GM19397 (cell line): ENCODE data around the gene PCSK5.
"Not testable (repeated sequence)": the region's sequence is repeated elsewhere in the genome, so short reads cannot be mapped to it uniquely, and the experiment has no call there.

Experiments used
- ATAC-seq: cut with Tn5 transposase; IDR thresholded peaks from one replicate; pipeline ENCODE4 v1.9.1; 2021; ENCODE audit warnings: mild to moderate bottlenecking, moderate library complexity; ENCODE audit not compliant: unreplicated experiment

The PCSK5 gene

GRCh38 chr9:75889577-75889976, 896 bp upstream of the PCSK5 start:
- ATAC-seq: no peak

DNA sequence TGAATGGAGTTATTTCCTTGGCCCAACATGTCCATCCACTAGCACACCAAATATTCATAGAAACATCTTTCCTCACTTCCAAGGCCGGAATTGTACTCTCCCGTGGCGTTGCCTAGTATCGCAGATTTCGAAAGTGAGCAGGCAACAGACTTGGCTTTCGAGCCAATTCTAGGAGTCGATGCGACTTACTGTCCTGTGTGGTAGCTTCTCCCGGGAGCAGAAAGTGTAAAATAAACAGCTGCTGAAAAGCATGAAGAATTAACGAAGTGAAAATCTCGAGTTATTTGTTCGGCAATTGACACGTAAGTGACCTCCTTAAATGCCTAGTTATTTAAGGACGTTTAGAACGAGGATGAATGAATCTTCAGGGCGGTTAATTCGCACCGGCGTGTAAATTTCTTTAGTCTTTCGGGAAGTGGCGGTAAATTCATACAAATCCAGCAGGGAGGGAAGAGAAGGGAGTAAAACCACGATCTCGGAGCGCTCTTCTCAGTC, 449 bp upstream of the PCSK5 start:
- ATAC-seq: no peak

GRCh38 chr9:75891277-75891741, 836 bp downstream of the PCSK5 start:
- ATAC-seq: no peak

DNA sequence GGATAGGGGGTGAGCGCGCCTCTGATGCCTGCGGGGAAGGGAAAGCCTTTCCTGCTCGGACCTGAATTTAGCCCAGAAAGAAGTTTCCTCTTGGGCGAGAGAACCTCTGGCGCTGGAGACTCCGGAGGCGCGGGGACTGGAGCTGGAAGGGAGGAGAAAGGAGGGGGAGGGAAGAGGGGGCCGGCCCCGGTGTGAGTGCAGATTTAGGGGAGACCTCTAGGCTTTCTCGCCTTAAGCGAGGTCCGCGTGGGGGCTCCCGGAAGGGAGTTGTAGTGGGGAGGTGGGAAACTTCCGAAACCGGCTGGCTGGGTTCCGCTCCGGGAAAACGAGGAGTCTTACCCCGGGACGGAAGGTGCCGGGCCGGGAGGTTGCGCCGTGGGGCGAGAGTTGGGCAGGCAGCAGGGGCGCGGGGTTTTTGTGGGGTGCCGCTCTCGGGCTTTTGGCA, 1.3 kb downstream of the PCSK5 start:
- no peak for ATAC-seq

- ATAC-seq: no peak
Observed at GRCh38 chr9:75892216-75892911, 1.9 kb downstream of the PCSK5 start.

- no peak for ATAC-seq
Observed at GRCh38 chr9:75893106-75893505, 2.6 kb downstream of the PCSK5 start.

DNA sequence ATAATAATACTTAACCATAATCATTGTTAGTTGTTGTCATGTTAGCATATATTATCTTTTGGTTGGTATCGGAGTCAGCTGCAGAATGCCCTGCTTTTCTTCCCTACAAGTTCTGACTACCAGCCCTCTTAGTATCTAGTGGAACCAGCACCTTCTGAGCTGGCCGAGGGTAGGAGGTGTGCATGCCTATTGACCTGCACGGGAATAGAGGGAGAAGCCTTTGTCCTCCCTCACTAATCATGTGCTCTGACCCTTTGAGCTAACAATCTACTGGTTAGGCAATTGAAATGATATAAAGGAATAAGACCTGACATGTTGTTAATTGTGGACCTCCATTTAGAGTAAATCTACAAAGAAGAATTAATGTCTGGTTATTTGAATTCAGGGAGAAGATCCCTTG, 4.1 kb downstream of the PCSK5 start:
- ATAC-seq: no peak

DNA sequence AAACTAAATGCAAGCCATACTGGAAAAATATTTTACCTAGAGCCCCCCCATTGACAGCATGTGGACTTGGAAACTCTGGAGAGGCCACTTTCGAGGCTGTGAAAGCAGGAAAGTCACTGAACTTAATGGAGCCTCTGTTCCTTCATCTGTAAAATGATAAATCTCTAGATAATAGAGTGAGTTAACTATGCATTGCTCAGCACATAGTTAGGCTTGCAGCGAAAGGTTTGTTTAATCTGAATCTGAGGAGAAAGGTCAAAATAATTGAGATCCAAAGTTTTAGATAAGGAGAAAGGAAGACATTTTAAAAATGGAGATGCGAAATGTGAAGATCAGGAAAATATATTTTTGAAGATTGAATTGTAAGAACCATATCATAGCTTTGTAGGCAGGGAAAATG, 4.6 kb downstream of the PCSK5 start:
- ATAC-seq: no peak

DNA sequence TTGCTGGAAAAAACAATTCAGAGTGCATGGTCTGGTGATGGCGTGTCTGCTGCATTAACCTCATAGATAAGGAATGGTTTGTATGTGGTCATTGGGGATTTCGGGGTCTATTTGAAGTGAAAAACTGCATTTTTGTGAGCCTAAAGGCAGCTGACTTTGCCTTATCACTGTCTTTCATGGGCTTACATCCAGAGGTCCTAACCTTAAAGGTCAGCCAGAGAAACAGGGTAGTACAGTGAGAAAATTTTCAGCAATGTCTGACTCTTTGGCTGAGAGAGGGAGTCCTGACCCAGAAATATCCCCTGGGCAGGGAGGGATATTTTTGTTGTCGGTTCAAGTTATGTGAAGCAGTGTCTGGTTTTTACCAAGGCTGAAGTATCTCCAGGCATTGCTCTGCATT, 5.7 kb downstream of the PCSK5 start:
- no peak for ATAC-seq

DNA sequence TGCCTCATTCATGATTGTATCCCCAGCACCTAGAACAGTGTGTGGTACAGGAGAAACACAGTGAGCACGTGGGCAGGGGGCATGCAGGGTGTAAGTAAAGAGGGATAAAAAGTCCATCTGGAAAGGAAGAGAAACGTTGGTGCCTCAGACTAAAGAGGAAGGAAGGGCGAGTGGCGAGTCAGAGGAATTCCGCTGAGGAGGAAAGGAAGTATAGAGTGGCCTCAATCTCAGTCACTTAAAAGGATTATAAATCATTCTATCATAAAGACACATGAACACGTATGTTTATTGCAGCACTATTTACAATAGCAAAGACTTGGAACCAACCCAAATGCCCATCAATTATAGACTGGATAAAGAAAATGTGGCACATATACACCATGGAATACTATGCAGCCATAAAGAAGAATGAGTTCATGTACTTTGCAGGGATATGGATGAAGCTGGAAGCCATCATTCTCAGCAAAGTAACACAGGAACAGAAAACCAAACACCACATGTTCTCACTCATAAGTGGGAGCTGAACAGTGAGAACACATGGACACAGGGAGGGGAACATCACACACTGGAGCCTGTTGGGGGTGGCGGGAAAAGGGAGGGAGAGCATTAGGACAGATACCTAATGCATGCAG, 10.5 kb downstream of the PCSK5 start:
- ATAC-seq: not testable (repeated sequence)

DNA sequence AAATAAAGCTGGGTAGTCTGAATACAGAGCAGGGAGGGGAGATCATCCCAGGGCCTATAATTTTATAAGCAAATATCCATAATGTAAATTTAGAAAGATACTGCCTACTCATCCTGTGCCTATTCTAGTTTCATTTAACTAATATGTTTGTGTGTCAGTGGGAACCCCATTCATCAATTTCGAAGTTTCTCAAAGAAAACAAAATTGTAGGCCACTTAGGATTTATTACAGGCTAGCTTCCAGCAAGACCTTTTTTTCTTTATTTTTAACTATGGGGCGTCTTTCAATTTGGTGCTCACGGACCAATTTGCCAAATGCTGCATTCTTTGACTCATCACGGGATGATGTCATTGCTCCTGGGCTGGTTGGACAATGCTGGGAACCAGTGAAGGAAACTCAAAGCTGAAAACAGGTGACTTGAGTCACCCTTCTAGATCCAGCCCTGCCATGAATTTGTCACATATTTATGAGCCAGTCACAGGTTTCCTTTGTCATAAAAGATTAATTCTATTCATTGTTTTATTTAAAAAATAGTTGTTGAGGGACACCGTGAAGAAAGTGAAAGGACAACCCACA, 13.4 kb downstream of the PCSK5 start:
- ATAC-seq: no peak

DNA sequence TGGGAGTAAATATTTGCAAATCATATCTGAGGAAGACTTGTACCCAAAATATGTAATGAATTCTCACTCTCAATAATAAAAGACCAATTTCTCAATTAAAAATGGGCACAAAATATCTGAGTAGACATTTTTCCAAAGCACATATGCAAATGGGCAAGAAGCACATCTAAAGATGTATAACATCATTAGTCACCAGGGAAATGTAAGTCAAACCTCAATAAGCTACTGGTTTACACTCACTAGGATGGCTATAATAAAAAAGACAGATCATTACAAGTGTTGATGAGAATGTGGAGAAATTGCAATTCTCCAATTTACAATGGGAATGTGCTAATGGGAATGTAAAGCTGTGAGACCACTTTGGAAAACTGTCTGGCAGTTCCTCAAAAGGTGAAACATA, 13.9 kb downstream of the PCSK5 start:
- ATAC-seq: no peak

- no peak for ATAC-seq
Observed at GRCh38 chr9:75906531-75906930, 16.1 kb downstream of the PCSK5 start.

GRCh38 chr9:75907329-75907728, 16.9 kb downstream of the PCSK5 start:
- no peak for ATAC-seq

- no peak for ATAC-seq
Observed at GRCh38 chr9:75907923-75908322, 17.4 kb downstream of the PCSK5 start.

DNA sequence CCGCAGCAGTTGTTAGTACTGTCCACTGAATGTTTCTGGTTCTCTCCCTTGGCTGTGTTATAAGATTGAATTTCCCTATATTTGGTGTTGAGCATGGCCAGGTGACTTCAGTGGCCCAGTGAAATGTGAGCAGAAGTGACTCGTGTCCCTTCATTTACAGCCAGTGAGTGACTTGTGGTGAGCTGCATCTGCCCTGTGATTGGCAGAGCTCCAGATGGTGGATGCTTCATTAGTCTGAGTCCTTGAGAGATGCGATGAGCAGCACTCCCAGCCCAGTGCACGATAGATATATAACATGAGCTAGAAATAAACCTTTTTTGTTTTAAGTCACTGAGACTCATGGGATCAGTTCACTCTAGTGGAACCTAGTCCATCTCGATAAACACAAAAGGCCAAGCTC, 19.3 kb downstream of the PCSK5 start:
- ATAC-seq: no peak

GRCh38 chr9:75910731-75911130, 20.3 kb downstream of the PCSK5 start:
- no peak for ATAC-seq

- ATAC-seq: no peak
Observed at GRCh38 chr9:75911390-75911789, 20.9 kb downstream of the PCSK5 start.

DNA sequence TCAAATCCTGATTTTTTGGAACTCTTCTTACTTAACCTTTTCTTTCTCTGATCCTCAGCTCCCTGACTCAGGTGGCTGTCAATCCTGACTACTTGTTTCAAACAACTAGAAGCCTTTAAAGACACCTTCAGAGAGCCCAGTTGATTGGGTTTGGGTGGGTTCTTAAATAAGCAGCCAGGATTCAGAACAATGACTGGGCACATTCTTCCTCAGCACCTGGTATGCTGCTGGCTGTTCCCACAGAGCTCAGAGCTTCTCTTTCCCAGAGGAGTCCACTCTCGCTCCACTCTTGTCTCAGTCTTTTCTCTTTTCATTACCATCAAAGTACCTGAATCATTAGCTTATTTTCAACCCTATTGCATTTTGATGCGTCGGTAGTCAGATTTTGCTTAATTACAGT, 22.5 kb downstream of the PCSK5 start:
- ATAC-seq: no peak

- no peak for ATAC-seq
Observed at GRCh38 chr9:75914002-75914401, 23.5 kb downstream of the PCSK5 start.

DNA sequence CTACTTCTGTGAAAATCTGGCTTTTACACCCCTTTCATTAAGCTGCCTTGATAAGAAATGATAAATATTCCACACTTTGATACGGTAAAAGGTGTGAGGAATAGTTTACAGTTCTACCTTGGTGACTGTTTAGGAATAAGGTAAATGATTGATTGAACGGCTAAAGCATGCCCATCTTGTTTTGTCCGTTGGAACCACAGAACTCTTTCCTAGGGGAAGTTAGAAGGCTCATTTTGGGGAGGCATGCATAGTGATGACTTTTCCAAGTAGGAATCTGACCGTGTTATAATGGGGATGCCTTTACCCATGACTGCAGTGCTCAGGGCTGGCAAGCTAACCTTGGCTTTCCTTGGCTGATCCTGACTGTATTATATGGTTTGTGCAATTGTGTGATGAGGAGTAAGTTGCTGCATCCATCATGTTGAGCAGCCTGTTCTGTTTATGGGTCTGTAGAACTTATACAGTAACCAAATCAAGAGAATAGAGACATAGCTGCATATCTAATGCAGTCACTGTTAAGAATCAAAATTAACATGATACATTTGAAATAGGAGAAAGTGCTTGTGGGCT, 24.5 kb downstream of the PCSK5 start:
- ATAC-seq: no peak

DNA sequence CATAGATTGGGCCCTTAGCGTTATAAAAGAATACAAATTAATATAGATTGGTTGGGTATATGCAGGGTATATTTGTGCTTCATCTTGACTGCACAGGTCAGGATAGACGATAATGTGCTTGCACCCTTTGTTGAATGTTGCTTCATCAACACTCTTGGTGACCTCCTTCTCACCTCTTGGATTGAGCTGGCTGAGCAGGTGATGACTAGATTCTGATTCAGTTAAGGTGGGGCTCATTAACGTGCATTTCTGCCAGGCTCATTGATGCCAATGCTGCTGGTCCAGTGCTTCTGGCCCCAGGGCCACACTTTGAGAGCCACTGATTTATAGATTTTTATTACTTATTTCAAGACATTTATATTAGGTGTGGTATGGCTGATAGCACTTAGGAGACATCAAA, 27.7 kb downstream of the PCSK5 start:
- ATAC-seq: no peak
